Endothelial cell of umbilical vein (primary cell): ENCODE data around the gene BET1. TPM values are rescaled to one million over a fixed set of nuclear protein-coding genes. Genes with fewer than 3 reads are reported as not detected.
A peak's percentile ranks its signal among the peaks of the same experiment; 100 is the strongest.

Experiments used
- BruUV-seq: library from RNA; stranded (reverse); fragments of 400-500 nt; replicated peaks from 2 replicates; lab custom pipeline; 2021; lab: Mats Ljungman, UMichigan
- CTCF ChIA-PET: fragments of 300-600, 350-600 bp; sonication (Branson Sonifier 250); formaldehyde crosslinking; loops from one replicate; lab custom pipeline; 2021; ENCODE audit warnings: antibody characterized with exemption, inconsistent platforms; lab: Charles Lee
- POLR2A ChIA-PET: fragments of 300-600, 350-600 bp; sonication (Branson Sonifier 250); formaldehyde crosslinking; loops from one replicate; lab custom pipeline; 2021; ENCODE audit warnings: antibody characterized with exemption, inconsistent platforms; lab: Charles Lee
- DNase-seq: peaks from one replicate; pipeline ENCODE4 v3.0.0-alpha.2; 2011; ENCODE audit warnings: low read depth, low spot score
- FAIRE-seq: peaks from 2 replicates; lab custom pipeline; 2011; peaks lifted over from hg19 to GRCh38; lab: Jason Lieb, UNC
- H2AFZ ChIP-seq: 2 replicates; pipeline ENCODE4 v1.6.0; 2012; ENCODE audit warnings: low read depth, low read length, control low read depth, inconsistent platforms
- H3K27ac ChIP-seq: 2 replicates; pipeline ENCODE4 v1.5.1; 2011; ENCODE audit warnings: low read depth, mild to moderate bottlenecking, control low read depth, low read length, moderate library complexity; ENCODE audit not compliant: insufficient read depth
- H3K27me3 ChIP-seq, 2 experiments: 2 replicates each; pipeline versions ENCODE4 v1.6.0 to v1.6.1; 2011; ENCODE audit warnings: low read length in 2 of 2, mixed read lengths in 1 of 2; ENCODE audit not compliant: control insufficient read depth in 2 of 2, insufficient read depth in 2 of 2
- H3K36me3 ChIP-seq, 2 experiments: 2 replicates in 1 of 2; 3 replicates in 1 of 2; pipeline ENCODE4 v1.5.1; 2011; ENCODE audit warnings: low read length in 2 of 2, mild to moderate bottlenecking in 1 of 2, moderate library complexity in 1 of 2; ENCODE audit not compliant: control insufficient read depth in 2 of 2, insufficient read depth in 2 of 2; ENCODE audit errors: extremely low read depth in 1 of 2
- H3K4me1 ChIP-seq: 3 replicates; pipeline ENCODE4 v1.5.1; 2011; ENCODE audit warnings: mild to moderate bottlenecking, low read length; ENCODE audit not compliant: control insufficient read depth, insufficient read depth; ENCODE audit errors: extremely low read depth
- H3K4me2 ChIP-seq: 2 replicates; pipeline ENCODE4 v1.6.1; 2011; ENCODE audit warnings: low read length, control low read depth, mixed read lengths; ENCODE audit not compliant: insufficient read depth
- H3K4me3 ChIP-seq, 3 experiments: fragments of 200-600 bp in 1 of 3; sonication (generic), shearing (Covaris generic) in 1 of 3; replicated peaks in 1 of 3; 2 replicates each; pipeline ENCODE4 v1.5.1; 2011 to 2016; ENCODE audit warnings: control low read depth in 3 of 3, low read length in 3 of 3, mild to moderate bottlenecking in 2 of 3, inconsistent platforms in 1 of 3, low read depth in 1 of 3, moderate library complexity in 1 of 3; ENCODE audit not compliant: insufficient read depth in 1 of 3
- H3K79me2 ChIP-seq: 2 replicates; pipeline ENCODE4 v1.6.0; 2012; ENCODE audit warnings: low read length, inconsistent platforms; ENCODE audit not compliant: control insufficient read depth, insufficient read depth
- H3K9ac ChIP-seq: replicated peaks from 2 replicates; pipeline ENCODE3; 2011; ENCODE audit warnings: low read length, control low read depth; ENCODE audit not compliant: insufficient read depth; ENCODE audit errors: extremely low read depth
- H3K9me1 ChIP-seq: replicated peaks from 3 replicates; pipeline ENCODE4 v1.6.0; 2011; ENCODE audit warnings: mild to moderate bottlenecking, low read length; ENCODE audit not compliant: control insufficient read depth, insufficient read depth; ENCODE audit errors: extremely low read depth
- H3K9me3 ChIP-seq: replicated peaks from 2 replicates; pipeline ENCODE4 v1.5.1; 2012; ENCODE audit warnings: low read length, inconsistent platforms; ENCODE audit not compliant: control insufficient read depth, insufficient read depth
- H4K20me1 ChIP-seq: replicated peaks from 2 replicates; pipeline ENCODE3; 2011; ENCODE audit warnings: mild to moderate bottlenecking, low read length; ENCODE audit not compliant: control insufficient read depth, insufficient read depth; ENCODE audit errors: extremely low read depth
- EZH2 ChIP-seq: IDR thresholded peaks from 2 replicates; pipeline ENCODE4 v1.6.1; 2012; ENCODE audit warnings: borderline replicate concordance, low read depth, mild to moderate bottlenecking, moderate library complexity, low read length, inconsistent platforms; ENCODE audit not compliant: severe bottlenecking
- FOS ChIP-seq: IDR thresholded peaks from 2 replicates; pipeline ENCODE4 v1.6.1; 2011; ENCODE audit warnings: mild to moderate bottlenecking, low read length, moderate library complexity, borderline replicate concordance; ENCODE audit not compliant: insufficient read depth
- GATA2 ChIP-seq: IDR thresholded peaks from 2 replicates; pipeline ENCODE4 v1.7.0; 2011; ENCODE audit warnings: low read depth, mild to moderate bottlenecking, moderate library complexity, mixed read lengths, low read length; ENCODE audit not compliant: insufficient read length, insufficient read depth
- JUN ChIP-seq: IDR thresholded peaks from 2 replicates; pipeline ENCODE4 v1.6.1; 2011; ENCODE audit warnings: borderline replicate concordance, low read depth; ENCODE audit not compliant: insufficient read length, insufficient read depth
- MAX ChIP-seq: IDR thresholded peaks from 2 replicates; pipeline ENCODE4 v1.6.1; 2011; ENCODE audit not compliant: insufficient read depth, insufficient read length
- MYC ChIP-seq: IDR thresholded peaks from one replicate; pipeline ENCODE4 v1.6.1; 2011; ENCODE audit warnings: mild to moderate bottlenecking, low read depth, low read length
- POLR2A ChIP-seq: IDR thresholded peaks from 2 replicates; pipeline ENCODE4 v1.6.1; 2012; ENCODE audit warnings: low read depth, mild to moderate bottlenecking, control low read depth, low read length
- POLR2AphosphoS5 ChIP-seq: IDR thresholded peaks from 2 replicates; pipeline ENCODE4 v1.6.1; 2012; ENCODE audit warnings: low read depth, mild to moderate bottlenecking, control low read depth, low read length, moderate library complexity; ENCODE audit not compliant: insufficient read depth
- dilution Hi-C: fragments of 300-500 bp; cut with MboI; formaldehyde crosslinking; loops from one replicate; pipeline ENCODE4 v1.15.0; 2019; ENCODE audit warnings: low sequenced_read_pairs; ENCODE audit not compliant: extremely low pct_ligation_motif_present
- intact Hi-C: fragments of 100-400 bp; cut with micrococcal nuclease; formaldehyde crosslinking; loops from one replicate; pipeline ENCODE4 v1.10.0; 2022
- polyA plus RNA-seq, 4 experiments: library from polyadenylated mRNA; depleted of rRNA in 3 of 4; stranded (reverse) in 3 of 4; unstranded in 1 of 4; fragments of >200 nt; gene quantifications; 2 replicates each; pipeline versions ENCODE4 v1.2.1 to v1.2.3, GENCODE V29; 2011 to 2012; ENCODE audit warnings: missing spikeins in 1 of 4
- total RNA-seq: library from RNA; stranded (reverse); gene quantifications from 2 replicates; pipeline ENCODE4 v1.2.3, GENCODE V29; 2021
- TF ChIP-seq, protein P1 (sequence below), 2 donors: IDR thresholded peaks; 1 replicate in 1 of 2; 2 replicates in 1 of 2; pipeline ENCODE4 v1.5.1; 2011; ENCODE audit warnings: low read length in 2 of 2, mild to moderate bottlenecking in 2 of 2, moderate library complexity in 2 of 2, control low read depth in 1 of 2, inconsistent platforms in 1 of 2, low read depth in 1 of 2; ENCODE audit not compliant: insufficient read depth in 1 of 2; ENCODE audit errors: extremely low read depth in 1 of 2

BET1 gene
- total and polyA plus RNA-seq, 2 donors (not counting 3 experiments of a cell fraction or from before 2014, with no cell fraction given), result 21.9 to 28.4 TPM

DNA sequence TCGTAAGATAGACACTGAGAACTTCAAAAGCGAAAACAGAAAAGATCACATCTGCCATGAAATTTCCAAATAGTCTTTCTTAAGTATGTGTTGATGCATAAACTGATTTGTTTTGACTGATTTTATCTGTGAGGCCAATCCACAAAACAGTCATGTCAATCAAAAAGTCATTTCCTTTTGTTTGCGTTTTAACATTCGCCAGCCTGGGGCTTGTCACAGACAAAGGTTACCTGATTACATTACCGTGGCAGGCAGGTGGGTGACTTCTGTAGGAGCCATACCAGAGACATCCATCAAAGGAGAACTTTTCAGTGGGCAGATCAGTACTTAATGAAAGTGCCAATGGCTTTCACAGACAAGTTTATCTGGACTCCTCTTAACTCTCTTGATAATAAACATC, 45.5 kb upstream of the BET1 start:
- CTCF ChIA-PET, result no interaction called here
- no TSS peak for BruUV-seq
- H3K27me3 ChIP-seq, result peaks cover 49 to 80% of the 10 kb centered on the region in 2 experiments
- intact Hi-C loops, result no loop called here
- H2AFZ ChIP-seq, result no peak overlapping the region
- H3K9ac ChIP-seq, result no peak overlapping the region
- TF ChIP-seq JUN (no peak), EZH2 (no peak), MYC (no peak), MAX (no peak), POLR2AphosphoS5 (no peak), GATA2 (no peak), POLR2A (no peak), FOS (no peak)
- TF ChIP-seq, protein P1, sequence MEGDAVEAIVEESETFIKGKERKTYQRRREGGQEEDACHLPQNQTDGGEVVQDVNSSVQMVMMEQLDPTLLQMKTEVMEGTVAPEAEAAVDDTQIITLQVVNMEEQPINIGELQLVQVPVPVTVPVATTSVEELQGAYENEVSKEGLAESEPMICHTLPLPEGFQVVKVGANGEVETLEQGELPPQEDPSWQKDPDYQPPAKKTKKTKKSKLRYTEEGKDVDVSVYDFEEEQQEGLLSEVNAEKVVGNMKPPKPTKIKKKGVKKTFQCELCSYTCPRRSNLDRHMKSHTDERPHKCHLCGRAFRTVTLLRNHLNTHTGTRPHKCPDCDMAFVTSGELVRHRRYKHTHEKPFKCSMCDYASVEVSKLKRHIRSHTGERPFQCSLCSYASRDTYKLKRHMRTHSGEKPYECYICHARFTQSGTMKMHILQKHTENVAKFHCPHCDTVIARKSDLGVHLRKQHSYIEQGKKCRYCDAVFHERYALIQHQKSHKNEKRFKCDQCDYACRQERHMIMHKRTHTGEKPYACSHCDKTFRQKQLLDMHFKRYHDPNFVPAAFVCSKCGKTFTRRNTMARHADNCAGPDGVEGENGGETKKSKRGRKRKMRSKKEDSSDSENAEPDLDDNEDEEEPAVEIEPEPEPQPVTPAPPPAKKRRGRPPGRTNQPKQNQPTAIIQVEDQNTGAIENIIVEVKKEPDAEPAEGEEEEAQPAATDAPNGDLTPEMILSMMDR (IDR thresholded peaks at IDR 0.05; ENCODE audit: extremely low read depth in 1 of 2, insufficient read depth in 1 of 2, low read depth in 1 of 2, low read length in 2 of 2), result no peak
- H4K20me1 ChIP-seq, result no peaks in the 10 kb centered on the region
- H3K9me3 ChIP-seq, result no peaks in the 10 kb centered on the region
- H3K36me3 ChIP-seq, result no peaks in the 10 kb centered on the region
- no peaks in the 10 kb centered on the region for H3K4me1 ChIP-seq
- H3K9me1 ChIP-seq, result no peaks in the 10 kb centered on the region
- H3K27ac ChIP-seq, result no peak overlapping the region
- H3K4me2 ChIP-seq, result no peak overlapping the region
- DNase-seq (no peak), FAIRE-seq (peak; percentile 58)
- POLR2A ChIA-PET, result no interaction called here
- no peak overlapping the region for H3K4me3 ChIP-seq
- dilution Hi-C loops, result no loop called here
- no peaks in the 10 kb centered on the region for H3K79me2 ChIP-seq
